Skeletal muscle cell (primary cell): ENCODE results near the gene MACROD1.

Experiments used
- DNase-seq: peaks from one replicate; pipeline ENCODE4 v3.0.0-alpha.2; 2010; ENCODE audit warnings: low read depth
- H3K4me3 ChIP-seq: 2 replicates; pipeline ENCODE4 v1.5.1; 2011; ENCODE audit warnings: low read depth, mild to moderate bottlenecking, control low read depth, low read length, moderate library complexity

Gene MACROD1

DNA sequence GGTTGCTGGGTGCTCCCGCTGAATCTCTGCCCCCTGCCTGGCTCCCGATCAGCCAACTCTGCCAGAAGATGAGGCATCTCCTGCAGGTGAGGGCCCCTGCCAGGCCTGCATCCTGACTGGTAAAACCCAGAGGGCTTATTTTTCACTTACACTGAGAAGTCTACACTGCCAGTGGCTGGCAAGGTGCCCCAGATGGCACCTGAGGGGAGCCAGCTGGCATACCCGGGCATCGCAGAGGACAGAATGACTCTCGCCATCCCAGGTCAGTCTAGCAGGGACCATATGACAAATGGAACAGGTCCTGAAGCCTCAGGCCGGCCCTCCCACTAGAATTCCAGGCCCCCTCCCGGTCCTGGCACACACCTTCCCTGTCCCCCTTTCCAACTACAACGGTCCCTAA lies 30.9 kb downstream of the MACROD1 start:
- DNase-seq: no peak
- no peak overlapping the region for H3K4me3 ChIP-seq

DNA sequence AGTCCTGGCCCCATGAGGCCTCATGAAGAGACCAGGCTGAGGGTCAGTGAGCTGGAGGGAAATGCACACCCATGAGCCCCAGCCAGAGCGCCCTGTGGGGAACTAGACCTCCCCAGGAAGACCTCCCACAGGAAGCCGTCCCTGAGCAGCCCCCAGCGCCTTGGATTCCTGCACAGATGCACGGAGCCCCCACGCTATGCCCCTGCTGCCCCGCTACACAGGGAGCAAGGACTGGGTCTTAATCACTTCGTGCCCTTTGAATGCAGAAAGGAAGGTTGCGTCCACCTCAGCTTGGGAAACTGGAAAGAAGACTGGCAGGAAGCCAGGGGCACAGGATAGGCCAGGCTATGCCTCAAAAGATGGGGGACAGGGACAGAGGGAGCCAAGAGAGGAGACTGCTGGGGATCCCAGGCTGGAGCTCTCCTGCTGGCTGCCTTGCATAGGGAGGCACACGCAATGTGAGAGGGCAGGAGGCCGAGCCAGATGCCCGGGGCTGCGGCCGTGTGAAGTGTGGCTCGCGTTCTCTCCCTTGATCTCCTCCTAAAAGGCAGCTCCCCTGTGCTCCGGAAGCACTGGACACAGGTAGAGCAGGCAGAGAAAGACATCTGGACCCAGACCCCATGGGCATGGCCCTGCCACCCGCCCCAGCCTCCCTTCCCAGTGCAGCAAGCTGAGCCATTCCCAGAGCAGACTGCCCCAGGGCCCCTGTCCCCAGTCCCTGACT lies 32.8 kb downstream of the MACROD1 start:
- DNase-seq: no peak

DNA sequence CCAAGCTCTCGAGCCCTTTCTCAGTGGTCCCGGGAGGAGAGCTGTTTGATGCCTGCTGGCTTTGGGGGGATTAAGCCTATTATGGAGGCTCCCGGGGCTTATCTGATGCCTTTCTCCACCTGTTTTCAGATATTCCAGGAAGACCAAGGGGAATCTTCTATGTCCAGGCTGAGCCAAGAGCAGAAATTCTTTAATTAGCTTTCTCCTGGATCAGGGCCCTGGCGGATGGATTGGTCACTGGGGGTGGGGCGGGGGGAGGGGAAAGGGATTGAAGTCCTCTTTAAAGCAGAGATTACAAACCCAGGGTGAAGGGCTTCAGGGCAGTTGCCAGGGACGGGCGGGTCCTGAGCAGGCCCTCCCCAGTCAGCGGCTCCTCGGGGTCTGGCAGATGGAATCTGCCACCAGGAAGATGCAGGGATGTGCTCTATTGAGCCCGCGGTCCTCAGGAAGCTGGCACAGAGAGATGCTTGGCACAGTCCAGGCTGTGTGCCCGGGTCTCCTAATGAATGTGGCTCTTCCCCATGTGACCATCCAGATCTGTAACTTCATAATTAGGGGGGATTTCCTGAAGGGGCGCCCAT lies 33.6 kb downstream of the MACROD1 start:
- no peak for DNase-seq
- H3K4me3 ChIP-seq: no peak overlapping the region

More for the DNA sequence above, 32.8 kb downstream of the MACROD1 start:
- H3K4me3 ChIP-seq: no peak overlapping the region

DNA sequence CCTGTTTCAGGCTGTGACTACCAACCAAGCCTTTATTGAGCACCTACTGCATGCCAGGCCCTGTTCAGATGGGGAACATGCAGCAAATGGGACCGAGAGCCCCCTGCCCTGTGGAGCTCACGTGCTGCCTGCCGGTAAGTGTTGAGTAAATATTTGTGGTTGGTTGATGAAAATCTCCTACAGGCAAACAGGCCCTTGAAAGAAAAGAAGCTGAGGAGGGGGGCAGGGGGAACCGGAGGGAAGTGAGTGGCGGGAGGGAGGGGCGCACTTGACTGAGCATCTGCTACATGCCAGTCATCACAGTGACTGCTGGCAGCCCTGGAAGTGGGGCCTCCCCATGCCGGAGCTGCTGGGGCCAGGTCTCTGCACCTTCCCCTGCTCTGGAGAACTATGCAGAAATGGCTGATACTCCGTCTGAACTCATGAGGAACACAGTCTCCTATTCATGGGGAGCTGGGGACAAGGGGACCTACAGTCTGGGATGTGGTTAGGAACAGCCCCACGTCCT lies 34.2 kb downstream of the MACROD1 start:
- no peak overlapping the region for H3K4me3 ChIP-seq
- DNase-seq: no peak

DNA sequence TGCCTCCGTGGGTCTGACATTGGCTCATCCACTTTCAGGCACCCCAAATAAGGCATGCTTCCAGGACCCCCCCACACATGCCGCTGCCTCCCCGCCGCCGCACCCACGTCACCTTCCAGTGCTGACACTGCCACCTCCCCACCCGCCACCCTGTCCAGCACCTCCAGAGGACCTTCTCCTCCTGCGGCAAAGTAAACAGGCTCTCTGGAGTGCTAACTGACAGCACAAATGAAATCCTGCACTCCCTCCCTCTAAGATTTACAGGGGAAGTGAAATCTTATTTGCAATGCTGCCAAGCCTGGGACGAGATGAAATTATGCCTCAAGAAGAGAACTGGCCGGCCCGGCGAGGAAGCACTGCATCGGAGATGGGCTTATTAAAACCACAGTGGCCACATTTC lies 35.3 kb downstream of the MACROD1 start:
- no peak for DNase-seq
- no peak overlapping the region for H3K4me3 ChIP-seq

DNA sequence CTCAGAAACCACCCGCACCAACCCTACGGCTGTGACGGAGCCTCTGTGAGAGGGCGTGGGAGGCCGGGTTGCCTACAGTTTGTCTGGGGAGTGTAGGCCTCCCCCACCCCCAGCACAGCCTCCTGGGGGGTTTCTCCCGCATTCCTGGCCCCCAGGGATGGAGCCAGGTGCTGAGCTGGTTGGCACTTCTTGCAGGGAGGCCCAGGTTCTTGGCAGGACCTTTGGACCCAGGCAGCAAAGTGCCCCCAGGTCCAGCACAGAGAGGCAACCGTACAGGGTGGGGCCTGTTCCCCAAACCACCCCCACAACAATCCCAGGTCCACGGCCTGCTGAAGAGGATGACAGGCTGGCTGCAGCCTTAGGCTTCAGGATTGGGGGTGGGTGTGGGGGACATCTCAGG lies 36.5 kb downstream of the MACROD1 start:
- no peak for DNase-seq
- no peak overlapping the region for H3K4me3 ChIP-seq

DNA sequence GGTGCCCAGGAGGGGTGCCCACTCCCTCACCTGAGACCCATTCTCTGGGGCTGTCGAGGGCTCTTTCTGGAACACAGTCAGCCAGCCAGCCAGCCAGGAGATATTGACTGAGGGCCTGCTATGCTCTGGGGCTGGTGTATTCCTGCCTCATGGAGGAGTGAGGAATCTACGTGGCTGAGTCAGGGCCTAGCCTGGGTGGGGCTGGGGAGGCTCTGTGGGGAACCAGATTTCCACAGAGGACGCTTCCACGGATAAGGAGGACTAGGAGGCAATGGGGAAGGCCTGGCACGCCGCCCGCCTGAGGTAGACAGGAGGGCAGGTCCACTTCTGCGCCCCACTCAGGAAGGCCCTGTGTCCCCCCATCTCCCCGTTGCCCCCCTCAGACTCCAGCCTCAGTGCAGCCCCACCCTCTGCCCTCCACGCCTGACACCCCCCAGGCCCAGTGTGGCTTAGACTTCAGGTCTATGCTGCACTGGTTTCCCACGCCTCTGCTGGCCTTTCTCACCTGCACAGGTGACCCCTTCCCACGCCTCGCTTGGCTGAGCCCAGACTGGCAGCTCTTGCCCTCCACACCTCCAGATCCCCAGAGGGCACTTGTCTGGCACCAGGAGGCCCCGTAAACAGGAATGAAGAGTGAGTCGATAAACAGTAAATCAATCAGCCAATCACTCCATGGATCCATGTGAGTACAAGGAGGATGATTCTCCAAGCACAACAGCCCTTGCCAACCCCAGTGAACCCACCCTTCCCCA lies 37.5 kb downstream of the MACROD1 start:
- no peak overlapping the region for H3K4me3 ChIP-seq
- DNase-seq: no peak

DNA sequence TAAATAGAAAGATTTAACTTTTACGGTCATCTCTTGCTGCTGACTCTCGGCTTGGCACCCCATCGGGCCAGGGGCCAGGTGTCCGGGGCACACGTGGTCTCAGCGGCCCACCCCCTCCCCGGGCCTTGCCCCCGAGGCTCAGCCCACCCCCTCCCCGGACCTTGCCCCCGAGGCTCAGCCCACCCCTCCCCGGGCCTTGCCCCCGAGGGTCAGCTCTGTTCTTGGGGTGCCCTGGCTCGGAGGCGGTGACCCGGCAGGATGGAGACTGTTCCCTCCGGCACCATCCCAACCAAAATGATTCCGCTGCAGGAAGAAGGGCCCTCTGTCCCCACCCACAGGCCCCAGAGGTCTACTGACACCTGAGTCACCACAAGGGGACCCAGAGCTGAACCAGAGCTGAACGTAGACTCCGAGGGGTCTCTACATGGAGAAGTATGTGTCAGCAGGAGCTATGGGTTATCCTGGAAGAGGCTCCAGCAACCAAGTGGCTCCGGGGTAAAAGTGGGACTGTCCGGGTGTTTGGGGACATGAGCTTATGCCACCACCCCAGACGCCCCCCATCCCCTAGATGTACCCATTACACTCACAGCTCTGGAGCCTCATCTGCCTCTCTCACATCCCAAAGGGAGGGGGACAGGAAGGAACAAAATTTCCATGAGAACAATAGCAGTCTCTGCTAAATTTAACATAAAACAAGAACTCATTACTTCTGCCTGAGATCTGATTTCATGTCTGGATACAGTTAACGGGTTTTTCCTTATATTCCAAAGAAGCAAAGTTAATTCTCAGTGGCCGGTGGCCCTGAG lies 38.4 kb downstream of the MACROD1 start:
- DNase-seq: no peak
- no peak overlapping the region for H3K4me3 ChIP-seq

DNA sequence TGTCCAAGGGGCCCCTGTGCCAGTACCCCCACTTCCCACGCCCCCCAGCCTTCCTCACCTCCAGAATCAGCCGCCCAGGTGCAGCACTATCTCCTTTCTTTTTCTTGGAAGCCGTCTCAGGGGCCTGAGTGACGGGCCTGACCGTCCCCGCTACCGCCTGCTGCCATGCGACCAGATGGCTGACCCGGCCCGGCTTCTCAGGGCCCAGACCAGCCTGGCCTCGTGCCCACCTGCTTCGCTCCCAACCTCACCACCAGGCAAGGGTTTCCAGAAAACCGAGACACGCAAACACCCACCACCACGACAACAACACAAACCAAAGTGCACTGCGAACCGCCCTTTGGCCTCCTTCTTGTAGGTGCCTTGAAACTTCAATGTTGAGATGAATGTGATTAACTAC lies 39.1 kb downstream of the MACROD1 start:
- H3K4me3 ChIP-seq: no peak overlapping the region
- no peak for DNase-seq

DNA sequence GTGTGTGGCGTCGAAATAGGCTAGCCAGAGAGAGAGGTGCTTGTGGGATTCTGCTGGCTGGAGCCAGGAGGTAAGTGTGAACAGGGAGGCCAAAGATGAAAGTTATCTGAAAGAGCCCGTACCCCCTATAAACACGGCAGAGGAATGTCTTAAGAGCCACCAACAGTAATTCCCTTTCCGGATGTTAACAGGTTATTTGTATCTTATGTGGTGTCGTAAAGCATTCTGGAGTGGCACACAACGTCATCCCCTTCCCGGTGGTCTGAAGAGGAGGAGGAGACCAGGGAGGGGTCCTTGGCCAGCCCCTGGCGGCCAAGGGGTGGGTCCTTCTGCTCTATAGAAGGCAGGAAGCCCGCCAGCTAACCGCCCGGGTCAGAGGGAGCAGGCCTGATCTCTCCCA lies 39.5 kb downstream of the MACROD1 start:
- no peak overlapping the region for H3K4me3 ChIP-seq
- no peak for DNase-seq

DNA sequence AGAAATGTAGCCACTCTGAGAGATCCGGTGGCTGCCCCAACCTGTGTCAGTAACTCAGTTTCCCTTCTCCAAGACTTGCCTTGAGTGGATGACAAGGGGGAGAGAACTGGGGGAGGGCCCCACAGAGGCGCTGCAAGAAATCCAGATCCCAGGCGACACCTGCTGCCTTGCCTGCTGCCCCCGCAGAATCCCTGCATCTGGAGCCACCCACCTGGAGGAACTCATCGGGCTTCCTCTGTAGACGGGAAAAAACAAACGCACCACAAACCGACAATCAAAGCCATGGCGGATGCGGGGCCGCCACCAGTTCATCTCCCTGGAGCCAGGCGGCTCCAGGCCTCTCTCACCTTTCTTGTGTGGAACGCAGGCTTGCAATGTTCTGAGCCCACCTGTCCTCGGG lies 40.2 kb downstream of the MACROD1 start:
- H3K4me3 ChIP-seq: no peak overlapping the region
- no peak for DNase-seq

DNA sequence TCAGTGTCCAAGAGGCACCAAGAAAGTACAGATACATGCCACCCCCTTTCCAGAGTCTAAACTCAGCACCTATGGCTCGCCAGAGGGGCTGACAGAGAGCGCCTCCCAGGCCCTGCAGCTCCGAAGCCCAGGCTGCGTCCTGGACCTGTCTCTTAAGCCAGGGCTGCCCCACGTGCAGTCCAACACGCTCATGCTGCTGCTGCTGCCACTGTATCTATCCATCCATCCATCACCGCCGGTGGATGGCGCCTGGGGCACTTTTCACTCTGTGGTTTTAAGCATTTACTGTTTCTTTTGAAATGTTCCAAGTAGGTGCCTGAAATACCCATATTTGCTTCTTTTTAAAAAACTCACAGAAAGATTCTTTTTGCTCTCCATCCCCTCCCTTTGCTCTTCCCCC lies 41.8 kb downstream of the MACROD1 start:
- no peak for DNase-seq
- H3K4me3 ChIP-seq: no peak overlapping the region

DNA sequence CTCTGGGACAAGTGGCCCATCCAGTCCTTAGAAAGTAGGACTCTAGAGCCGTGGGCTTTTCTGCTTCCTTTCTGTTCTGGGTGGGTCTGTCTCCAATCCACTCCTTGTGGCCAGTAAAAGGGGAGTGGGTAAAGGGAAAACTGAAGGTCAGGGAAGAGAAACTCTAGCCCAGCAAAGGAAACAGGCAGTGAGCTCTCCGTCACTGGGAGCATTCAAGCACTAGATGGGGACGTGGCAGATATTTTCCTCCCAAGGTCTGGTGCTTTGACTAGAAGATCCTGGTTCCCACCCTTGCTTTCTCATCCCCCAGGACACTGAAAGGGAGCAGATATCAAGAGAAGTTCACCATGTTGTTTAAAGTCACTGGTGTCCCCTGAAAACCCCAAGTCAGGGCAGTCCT lies 42.2 kb downstream of the MACROD1 start:
- no peak overlapping the region for H3K4me3 ChIP-seq
- DNase-seq: no peak

DNA sequence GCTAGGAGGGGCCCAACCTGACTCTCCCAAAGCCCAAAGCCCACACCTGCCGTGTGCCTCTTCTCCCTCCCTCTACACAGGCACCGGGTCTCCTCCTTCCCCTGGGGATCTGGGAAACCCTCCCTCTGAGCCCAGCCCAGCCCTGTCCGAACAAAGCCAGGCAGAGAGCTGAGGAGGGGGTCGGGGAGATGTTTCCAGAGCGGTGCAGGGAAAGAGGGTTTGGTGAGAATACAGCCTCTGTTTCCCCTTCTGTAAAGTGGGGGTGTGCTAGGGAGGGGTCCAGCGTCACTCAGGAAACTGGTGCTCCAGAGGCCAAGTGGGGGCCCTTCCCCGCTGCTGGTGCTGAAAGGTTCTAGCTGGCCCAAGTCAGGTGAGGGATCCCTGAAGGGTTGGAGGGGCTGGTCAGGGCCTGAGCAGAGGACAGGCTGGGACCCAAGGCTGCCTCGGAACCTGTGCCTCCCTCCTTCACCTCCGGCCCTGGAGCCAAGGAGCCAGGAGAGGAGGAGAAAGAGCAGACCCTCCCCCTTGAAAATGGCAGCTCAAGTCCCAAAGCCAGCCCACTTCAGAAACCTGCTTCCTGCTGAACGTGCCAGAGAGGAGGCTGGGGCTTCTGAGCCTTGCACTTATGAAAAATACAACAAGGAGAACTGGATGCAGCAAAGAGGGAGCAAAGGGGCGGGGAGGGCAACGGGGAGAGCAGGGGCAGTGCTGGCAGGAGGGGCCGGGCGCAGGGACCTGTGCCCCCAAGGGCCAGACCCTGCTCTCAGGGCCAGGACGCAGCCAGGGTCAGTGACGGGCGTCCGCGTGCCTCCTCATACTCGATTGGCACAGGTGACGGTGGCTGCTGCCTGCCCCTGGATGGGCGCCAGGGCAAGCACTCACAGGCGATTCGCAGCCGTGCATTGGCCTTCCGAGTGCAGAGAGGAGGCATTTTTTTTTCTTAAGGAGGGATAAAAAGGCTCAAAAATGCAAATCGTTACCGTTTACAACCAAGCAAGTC lies 43.2 kb downstream of the MACROD1 start:
- no peak for DNase-seq
- H3K4me3 ChIP-seq: no peak overlapping the region

DNA sequence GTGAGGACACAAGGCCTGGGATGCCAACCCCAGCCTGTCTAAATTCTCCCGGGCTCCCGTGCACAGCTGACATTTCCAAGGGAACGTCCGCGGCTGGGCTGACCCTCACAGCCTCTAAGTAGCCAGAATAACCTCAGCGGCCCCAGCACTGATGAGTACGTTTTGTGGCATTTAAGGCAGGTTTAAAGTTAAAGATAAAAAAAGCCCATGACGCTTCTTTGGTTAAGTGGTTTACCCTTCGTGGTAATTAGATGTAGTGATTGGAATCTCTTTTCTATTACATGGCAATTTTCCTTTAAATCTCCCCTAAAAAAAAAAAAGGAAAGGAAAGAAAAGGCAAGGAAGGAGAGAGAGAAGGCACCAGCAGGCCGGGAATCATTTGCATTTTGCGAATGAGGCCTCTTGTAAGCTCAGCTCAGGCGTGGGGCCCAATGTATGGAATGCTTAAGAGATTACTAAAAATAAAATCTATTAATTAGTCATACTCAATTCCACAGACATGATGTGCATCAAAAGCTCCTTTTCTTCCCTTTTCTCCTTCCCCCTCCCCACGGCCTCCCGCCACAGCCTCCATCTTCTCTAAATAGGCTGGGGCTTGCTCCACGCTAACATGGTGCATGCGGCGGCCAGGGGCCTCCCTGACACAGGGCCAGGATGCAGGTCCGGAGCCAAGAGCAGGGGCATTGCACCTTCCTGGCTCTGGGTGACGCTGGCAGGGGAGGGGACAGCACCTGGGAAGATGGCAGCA lies 44.1 kb downstream of the MACROD1 start:
- peak; percentile 41 for DNase-seq
- H3K4me3 ChIP-seq: no peak overlapping the region

DNA sequence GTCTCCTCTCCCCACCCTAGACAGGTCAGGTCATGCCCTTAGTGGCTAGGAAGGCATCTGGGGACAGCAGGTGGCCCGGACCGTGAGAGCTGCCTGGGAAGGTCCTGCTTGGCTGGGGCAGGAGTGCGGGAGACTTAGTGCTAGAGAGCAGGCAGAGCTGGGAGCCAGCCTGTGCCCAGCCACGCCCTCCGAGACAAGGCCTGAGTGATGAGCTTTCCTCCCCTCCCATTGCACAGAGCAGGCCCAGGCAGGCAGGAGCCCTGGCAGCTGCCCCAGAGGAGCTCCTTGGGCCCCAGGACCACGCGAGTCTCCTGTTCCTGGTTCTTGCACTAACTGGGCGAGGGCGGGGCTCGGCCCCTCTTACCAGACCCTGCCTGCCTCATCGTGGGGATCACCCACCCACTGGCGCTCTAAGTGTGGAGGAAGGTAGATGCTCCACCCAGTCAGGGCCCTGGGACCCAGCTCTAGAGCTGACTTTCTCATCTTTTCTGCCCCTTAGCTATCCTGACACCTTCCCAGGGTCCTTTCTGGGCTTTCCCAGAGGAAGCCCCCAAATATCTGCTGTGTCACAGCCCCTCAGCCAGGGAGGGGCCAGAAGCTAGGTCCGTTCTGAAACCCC lies 44.9 kb downstream of the MACROD1 start:
- no peak overlapping the region for H3K4me3 ChIP-seq
- no peak for DNase-seq

DNA sequence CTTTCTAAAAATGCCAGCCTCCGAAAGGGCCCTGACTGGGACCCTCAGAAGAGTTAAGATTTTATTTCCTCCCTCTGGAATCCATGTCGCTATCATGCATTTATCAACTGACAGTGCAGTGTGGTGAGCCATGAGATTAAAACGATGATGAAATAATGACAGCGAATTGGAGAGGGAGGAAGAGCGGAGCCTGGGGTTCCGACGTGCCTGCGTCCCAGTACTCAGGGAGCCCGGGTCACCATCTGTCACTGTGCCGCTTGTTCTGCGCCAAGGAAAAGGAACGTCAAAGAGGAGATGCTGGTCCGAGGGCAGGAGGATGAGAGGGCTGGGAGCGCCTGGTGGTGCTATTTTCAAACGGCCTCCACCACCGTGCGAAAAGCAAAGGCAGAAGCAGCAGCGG lies 46.2 kb downstream of the MACROD1 start:
- no peak for DNase-seq
- H3K4me3 ChIP-seq: no peak overlapping the region
